Inflammatory macrophage treated with lipopolysaccharide for 1 hour (primary cell): ENCODE data around the gene KCTD17.

Experiments used
- DNase-seq, 2 donors: peaks; one replicate each; pipeline ENCODE4 v3.0.0-alpha.2; 2020 to 2022

KCTD17 gene

DNA sequence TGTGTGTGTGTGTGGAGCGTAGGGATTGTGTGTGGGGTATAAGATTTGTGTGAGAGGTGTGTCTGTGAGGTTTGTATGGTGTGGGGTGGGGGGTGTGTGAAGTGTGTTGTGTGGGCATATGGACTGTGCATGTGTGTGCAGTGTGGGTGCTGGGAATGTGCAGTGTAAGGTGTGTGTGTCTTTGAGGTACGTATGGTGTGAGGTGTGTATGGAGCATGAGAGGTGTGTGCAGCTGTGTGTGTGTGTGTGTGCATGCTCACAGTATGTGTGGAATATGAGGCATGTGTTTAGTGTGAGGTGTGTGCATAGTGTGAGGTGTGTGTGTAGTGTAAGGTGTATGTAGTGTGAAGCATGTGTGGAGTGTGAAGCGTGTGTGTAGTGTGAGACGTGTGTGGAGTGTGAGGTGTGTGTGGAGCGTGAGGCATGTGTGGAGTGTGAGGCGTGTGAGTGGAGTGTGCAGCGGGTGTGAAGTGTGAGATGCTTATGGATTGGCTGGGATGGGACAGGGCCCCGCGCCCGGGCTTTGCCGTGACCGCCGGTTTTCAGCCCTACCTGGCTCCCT lies 59.7 kb downstream of the KCTD17 start:
- no peak for DNase-seq

DNA sequence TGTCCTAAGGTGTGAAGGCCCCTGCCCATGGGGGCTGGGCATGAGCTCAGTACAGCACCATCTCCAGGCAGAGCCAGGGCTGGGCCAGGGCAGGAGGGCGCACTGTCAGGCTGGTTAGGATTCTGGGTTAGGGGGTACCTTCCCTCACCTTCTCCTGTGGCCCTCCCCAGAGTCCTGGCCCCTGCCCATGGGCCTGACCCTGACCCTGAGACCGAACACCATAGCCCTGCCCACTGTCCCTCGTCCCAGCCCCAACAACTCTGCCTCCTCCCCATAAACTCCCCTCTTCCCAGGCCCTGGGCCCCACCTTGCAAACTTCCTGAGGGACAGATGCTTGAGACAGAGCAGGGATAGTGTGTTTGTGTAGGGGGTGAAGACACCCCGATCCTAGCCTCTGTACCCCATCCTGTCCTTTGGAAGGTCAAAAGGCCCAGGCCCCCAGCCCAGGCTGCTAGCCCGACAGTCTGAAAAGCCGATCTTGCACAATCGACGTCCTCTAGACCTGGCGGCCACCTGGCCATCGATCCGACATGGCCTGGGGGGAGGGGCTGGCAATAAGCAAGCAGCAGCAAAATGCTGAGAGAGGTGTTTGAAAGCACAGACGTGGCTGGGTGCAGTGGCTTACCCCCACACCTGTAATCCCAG lies 60.7 kb downstream of the KCTD17 start:
- no peak for DNase-seq
